ENCODE results near the gene PTK6. TPM values are rescaled to one million over a fixed set of nuclear protein-coding genes. Genes with fewer than 3 reads are reported as not detected.

The PTK6 gene
- total RNA-seq, 2 donors from 2014 or later = 0.97 to 1.2 TPM

- Mint-ChIP-seq H3K4me1 (ENCODE audit: low read depth) (no peaks in the 10 kb centered on the region), H3K27me3 (ENCODE audit: low read depth) (no peaks in the 10 kb centered on the region), H3K27ac (no peak overlapping the region), H3K4me3 (no peak overlapping the region), H3K36me3 (ENCODE audit: insufficient read depth in 2 of 2) (no peaks in the 10 kb centered on the region), H3K9me3 (no peaks in the 10 kb centered on the region)
- DNase-seq = no peak
- ATAC-seq (replicated peaks in 1 of 2) = peak in 1 of 2 donors; percentile 16
These were observed 21.8 kb upstream of the PTK6 start for GRCh38 chr20:63558804-63559484.

GRCh38 chr20:63557481-63557891 lies 20.3 kb upstream of the PTK6 start:
- no peaks in the 10 kb centered on the region for H3K36me3 Mint-ChIP-seq (ENCODE audit: insufficient read depth in 2 of 2)
- ATAC-seq (replicated peaks in 1 of 2) = no peak

DNA sequence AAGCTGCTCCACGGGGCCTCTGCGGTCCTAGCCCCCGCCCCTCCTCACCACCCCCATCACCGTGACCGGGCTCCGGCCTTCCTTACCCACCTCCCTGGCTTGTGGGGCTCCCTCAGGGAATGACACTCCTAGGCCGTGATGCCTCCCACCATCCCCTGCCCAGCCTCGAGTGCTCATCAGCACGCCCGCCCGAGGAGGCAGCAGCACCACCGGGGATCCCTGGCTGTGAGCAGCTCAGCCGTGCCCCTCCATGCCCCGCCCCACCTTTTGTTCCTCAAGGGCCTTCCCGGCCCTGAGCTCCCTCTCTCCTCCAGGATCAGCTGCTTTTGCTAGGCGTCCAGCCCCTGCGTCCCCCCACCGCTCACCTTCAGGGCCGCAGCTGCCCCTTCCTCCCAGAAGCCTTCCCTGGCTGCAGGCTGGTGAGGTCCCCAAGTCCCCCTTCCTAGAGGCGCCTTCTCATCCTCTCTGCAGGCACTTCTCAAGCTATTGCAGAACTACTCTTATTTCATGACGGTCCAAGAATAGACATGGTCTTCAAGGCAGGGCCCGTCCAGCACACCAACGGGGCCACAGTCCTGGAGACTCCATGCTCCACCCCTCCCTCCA lies 19.8 kb upstream of the PTK6 start:
- no peaks in the 10 kb centered on the region for H3K27me3 Mint-ChIP-seq (ENCODE audit: low read depth)
- peaks cover 12% of the 10 kb centered on the region for H3K4me1 Mint-ChIP-seq (ENCODE audit: low read depth)
- no peaks in the 10 kb centered on the region for H3K36me3 Mint-ChIP-seq (ENCODE audit: insufficient read depth in 2 of 2)
- no peak overlapping the region for H3K4me3 Mint-ChIP-seq
- no peaks in the 10 kb centered on the region for H3K9me3 Mint-ChIP-seq
- H3K27ac Mint-ChIP-seq = no peak overlapping the region
- DNase-seq (no peak), ATAC-seq (replicated peaks in 1 of 2) (no peak)

More at GRCh38 chr20:63557481-63557891, 20.3 kb upstream of the PTK6 start:
- no peak overlapping the region for H3K27ac Mint-ChIP-seq
- peaks cover 7% of the 10 kb centered on the region for H3K4me1 Mint-ChIP-seq (ENCODE audit: low read depth)
- no peak overlapping the region for H3K4me3 Mint-ChIP-seq
- no peak for DNase-seq
- H3K27me3 Mint-ChIP-seq (ENCODE audit: low read depth) = no peaks in the 10 kb centered on the region
- no peaks in the 10 kb centered on the region for H3K9me3 Mint-ChIP-seq

GRCh38 chr20:63555661-63556381 lies 18.6 kb upstream of the PTK6 start:
- DNase-seq (no peak), ATAC-seq (replicated peaks in 1 of 2) (no peak)
- no peak overlapping the region for H3K4me3 Mint-ChIP-seq
- H3K36me3 Mint-ChIP-seq (ENCODE audit: insufficient read depth in 2 of 2) = no peaks in the 10 kb centered on the region
- no peaks in the 10 kb centered on the region for H3K9me3 Mint-ChIP-seq
- H3K27ac Mint-ChIP-seq = no peak overlapping the region
- peaks cover 12% of the 10 kb centered on the region for H3K4me1 Mint-ChIP-seq (ENCODE audit: low read depth)
- peaks cover 4% of the 10 kb centered on the region for H3K27me3 Mint-ChIP-seq (ENCODE audit: low read depth)

DNA sequence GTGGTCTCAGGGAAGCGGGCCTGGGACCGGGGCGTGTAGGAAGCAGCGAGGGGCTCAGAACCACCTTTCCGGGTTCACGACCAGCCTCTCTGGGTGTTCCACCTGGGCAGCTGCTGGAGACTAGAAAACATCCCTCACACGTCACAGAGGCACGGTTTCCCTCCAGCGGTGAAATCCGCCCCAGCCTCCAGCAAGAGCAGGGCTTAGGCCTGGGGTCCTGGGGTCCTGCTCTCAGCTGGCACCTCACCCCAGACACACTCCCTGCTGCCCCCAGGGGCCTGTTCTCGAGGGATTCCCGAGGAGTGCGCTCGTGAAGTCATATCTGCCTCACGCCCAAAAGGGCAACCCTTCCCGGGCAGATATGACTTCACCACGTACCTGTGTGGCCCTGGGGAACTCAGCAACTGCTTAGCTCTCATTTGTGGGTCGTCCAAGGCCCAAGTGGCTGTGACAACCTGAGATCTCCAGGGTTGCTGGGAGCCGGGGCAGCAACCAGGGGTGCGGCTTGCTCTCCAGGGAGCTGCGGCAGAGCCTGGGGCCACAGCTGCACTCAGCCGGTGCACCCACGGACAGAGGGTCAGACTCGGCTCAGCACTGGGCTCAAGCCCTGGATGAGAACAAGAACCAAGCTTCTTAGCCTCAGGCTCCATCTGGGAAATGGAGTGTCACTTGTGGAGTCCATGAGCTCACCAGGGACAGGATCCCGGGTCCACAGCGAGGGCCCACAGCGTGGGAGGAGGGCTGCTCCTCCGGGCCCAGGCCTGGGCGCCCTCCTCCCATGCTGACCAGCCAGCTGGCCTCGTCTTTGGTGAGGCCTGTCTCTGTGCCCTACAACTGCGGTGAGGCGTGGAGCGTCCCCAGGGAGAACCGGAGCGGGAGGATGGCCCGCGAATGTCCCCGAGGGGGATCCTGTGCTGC lies 17.4 kb upstream of the PTK6 start:
- ATAC-seq (replicated peaks in 1 of 2) = no peak
- H3K27ac Mint-ChIP-seq = no peak overlapping the region
- no peak for DNase-seq
- no peaks in the 10 kb centered on the region for H3K9me3 Mint-ChIP-seq
- H3K4me3 Mint-ChIP-seq = peak overlapping the region; percentile 56 to 73
- peaks cover 13% of the 10 kb centered on the region for H3K4me1 Mint-ChIP-seq (ENCODE audit: low read depth)
- H3K27me3 Mint-ChIP-seq (ENCODE audit: low read depth) = peaks cover 6% of the 10 kb centered on the region
- H3K36me3 Mint-ChIP-seq (ENCODE audit: insufficient read depth in 2 of 2) = no peaks in the 10 kb centered on the region

GRCh38 chr20:63553933-63554290 lies 16.7 kb upstream of the PTK6 start, which contains the start of gene FNDC11:
Gene FNDC11, plus strand, starts transcription at chr20:63554159. Its CDS starts 1,505 bp downstream, at chr20:63555664.
- Mint-ChIP-seq H3K36me3 (ENCODE audit: insufficient read depth in 2 of 2) (no peaks in the 10 kb centered on the region), H3K4me3 (peak within 1 kb of the TSS; percentile 73 to 77), H3K27me3 (ENCODE audit: low read depth) (peaks cover 10% of the 10 kb centered on the region), H3K27ac (no peak within 1 kb of the TSS), H3K4me1 (ENCODE audit: low read depth) (peaks cover 18% of the 10 kb centered on the region), H3K9me3 (no peaks in the 10 kb centered on the region)
- DNase-seq = peak; percentile 57 to 60
- peak; percentile 36 to 38 for ATAC-seq (replicated peaks in 1 of 2)

DNA sequence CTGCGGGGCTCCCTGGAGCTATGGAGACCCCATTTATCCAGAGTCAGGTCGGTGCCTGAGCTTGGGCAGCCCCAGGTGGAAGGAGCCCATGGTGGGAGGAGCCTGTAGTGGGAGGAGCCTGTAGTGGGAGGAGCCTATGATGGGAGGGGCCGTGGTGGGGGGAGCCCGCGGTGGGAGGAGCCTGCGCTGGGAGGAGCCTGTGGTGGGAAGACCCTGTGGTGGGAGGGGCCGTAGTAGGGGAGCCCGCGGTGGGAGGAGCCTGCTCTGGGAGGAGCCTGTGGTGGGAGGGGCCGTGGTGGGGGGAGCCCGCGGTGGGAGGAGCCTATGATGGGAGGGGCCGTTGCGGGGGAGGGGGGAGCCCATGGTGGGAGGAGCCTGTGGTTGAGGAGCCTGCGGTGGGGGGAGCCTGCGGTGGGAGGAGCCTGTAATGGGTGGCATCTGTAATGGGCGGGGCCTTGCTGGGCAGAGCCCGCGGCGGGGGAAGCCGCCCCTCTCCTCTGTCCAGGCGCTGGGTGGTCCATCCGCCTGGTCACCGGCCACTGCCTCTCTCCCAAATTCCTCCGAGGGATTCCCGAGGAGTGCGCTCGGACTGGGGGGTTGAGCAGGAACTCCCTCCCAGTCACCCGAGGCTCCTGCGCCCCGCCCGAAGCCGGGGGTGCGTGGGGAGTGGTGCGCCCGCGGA lies 16.2 kb upstream of the PTK6 start:
- Mint-ChIP-seq H3K27ac (no peak overlapping the region), H3K36me3 (ENCODE audit: insufficient read depth in 2 of 2) (no peaks in the 10 kb centered on the region), H3K4me3 (peak overlapping the region; percentile 73 to 77), H3K4me1 (ENCODE audit: low read depth) (peaks cover 18% of the 10 kb centered on the region), H3K9me3 (no peaks in the 10 kb centered on the region), H3K27me3 (ENCODE audit: low read depth) (peaks cover 10% of the 10 kb centered on the region)
- peak; percentile 71 to 76 for ATAC-seq (replicated peaks in 1 of 2)
- peak; percentile 93 for DNase-seq

DNA sequence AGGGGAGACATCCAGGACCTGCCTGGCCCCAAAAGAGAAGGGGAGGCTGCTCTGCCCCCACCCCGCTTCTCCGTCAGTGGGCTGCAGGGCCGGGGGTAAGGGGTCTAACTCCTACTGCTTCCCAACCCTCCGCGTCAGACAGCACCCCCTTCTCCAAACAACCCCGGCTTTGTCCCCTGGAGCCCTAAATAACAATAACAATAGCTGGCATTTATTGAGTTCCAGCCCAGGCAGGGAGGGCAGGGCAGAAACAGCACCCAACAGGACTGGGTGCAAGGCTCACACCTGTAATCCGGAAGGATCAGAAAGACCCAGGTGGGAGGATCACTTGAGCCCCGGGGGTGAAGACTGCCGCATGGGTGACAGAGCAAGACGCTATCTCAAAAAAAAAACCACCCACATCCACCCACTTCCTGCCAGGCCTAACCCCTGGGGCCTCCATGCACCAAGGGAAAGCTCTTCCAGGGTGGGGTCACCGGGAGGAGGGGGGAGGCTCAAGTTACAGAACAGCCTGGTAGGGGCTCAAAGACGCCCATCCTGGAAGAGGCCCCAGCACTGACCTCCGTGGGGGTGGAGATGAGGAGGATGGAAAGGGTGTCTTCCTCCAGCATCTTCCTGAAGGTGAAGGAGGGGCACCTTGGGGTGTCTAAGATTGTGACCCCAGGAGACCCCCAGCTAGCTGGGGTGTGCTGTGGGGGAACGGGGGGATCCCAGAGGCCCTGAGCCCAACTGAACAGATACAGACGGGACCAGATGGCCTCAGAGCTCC lies 15.5 kb upstream of the PTK6 start:
- Mint-ChIP-seq H3K9me3 (no peaks in the 10 kb centered on the region), H3K4me1 (ENCODE audit: low read depth) (peaks cover 18% of the 10 kb centered on the region), H3K4me3 (peak overlapping the region; percentile 55 to 70), H3K27ac (no peak overlapping the region), H3K36me3 (ENCODE audit: insufficient read depth in 2 of 2) (no peaks in the 10 kb centered on the region), H3K27me3 (ENCODE audit: low read depth) (peaks cover 10% of the 10 kb centered on the region)
- ATAC-seq (replicated peaks in 1 of 2) (peak; percentile 39 to 42), DNase-seq (peak; percentile 56 to 59)

- no peaks in the 10 kb centered on the region for H3K36me3 Mint-ChIP-seq (ENCODE audit: insufficient read depth in 2 of 2)
- H3K27me3 Mint-ChIP-seq (ENCODE audit: low read depth) = peaks cover 10% of the 10 kb centered on the region
- H3K9me3 Mint-ChIP-seq = no peaks in the 10 kb centered on the region
- DNase-seq = no peak
- ATAC-seq (replicated peaks in 1 of 2) = no peak
- H3K4me3 Mint-ChIP-seq = no peak overlapping the region
- H3K4me1 Mint-ChIP-seq (ENCODE audit: low read depth) = peaks cover 18% of the 10 kb centered on the region
- H3K27ac Mint-ChIP-seq = no peak overlapping the region
These were observed 13.9 kb upstream of the PTK6 start for GRCh38 chr20:63551068-63551467.

- DNase-seq (no peak), ATAC-seq (replicated peaks in 1 of 2) (no peak)
- no peak overlapping the region for H3K27ac Mint-ChIP-seq
- no peaks in the 10 kb centered on the region for H3K36me3 Mint-ChIP-seq (ENCODE audit: insufficient read depth in 2 of 2)
- no peak overlapping the region for H3K4me3 Mint-ChIP-seq
- no peaks in the 10 kb centered on the region for H3K9me3 Mint-ChIP-seq
- H3K27me3 Mint-ChIP-seq (ENCODE audit: low read depth) = peaks cover 10% of the 10 kb centered on the region
- H3K4me1 Mint-ChIP-seq (ENCODE audit: low read depth) = peaks cover 18% of the 10 kb centered on the region
These were observed 12.6 kb upstream of the PTK6 start for GRCh38 chr20:63549679-63550282.

GRCh38 chr20:63549019-63549418 lies 11.8 kb upstream of the PTK6 start:
- peaks cover 10% of the 10 kb centered on the region for H3K27me3 Mint-ChIP-seq (ENCODE audit: low read depth)
- no peak for ATAC-seq (replicated peaks in 1 of 2)

More at GRCh38 chr20:63549019-63549418, 11.8 kb upstream of the PTK6 start:
- no peak for DNase-seq
- Mint-ChIP-seq H3K27ac (no peak overlapping the region), H3K36me3 (ENCODE audit: insufficient read depth in 2 of 2) (no peaks in the 10 kb centered on the region), H3K4me1 (ENCODE audit: low read depth) (peaks cover 18% of the 10 kb centered on the region), H3K9me3 (no peaks in the 10 kb centered on the region), H3K4me3 (no peak overlapping the region)
